NK-92 (cell line): Measurements from ENCODE around the gene APPL2.

Experiments used
- DNase-seq: peaks from one replicate; lab custom pipeline; 2025; ENCODE audit not compliant: unreplicated experiment; lab: John Stamatoyannopoulos, UW

Gene APPL2

GRCh38 chr12:105223884-105224283 lies 12.1 kb downstream of the APPL2 start:
- no peak for DNase-seq

- DNase-seq = no peak
Measured at GRCh38 chr12:105223352-105223845, 12.6 kb downstream of the APPL2 start.

GRCh38 chr12:105222726-105223351 lies 13.1 kb downstream of the APPL2 start:
- no peak for DNase-seq

DNA sequence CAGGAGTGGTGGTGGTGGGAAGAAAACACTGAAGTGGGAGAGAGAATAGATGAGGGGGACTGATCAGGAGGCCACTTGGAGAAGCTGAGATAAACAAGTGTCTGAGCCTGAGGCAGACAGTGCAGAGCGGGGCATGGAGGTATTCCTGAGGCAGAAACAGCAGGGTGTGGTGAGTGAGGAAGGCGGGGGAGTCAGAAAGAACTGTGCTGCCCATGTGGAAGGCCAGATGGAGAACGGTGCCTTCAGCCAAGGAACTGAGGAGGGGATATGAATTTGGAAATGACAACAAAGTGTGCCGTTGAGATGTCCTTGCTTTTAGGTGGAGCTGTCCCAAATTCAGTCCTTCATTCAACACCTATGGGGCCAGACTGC lies 13.7 kb downstream of the APPL2 start:
- DNase-seq = no peak

- no peak for DNase-seq
Measured at GRCh38 chr12:105221583-105222283, 14.2 kb downstream of the APPL2 start.

GRCh38 chr12:105220929-105221290 lies 15.1 kb downstream of the APPL2 start:
- DNase-seq = no peak

DNA sequence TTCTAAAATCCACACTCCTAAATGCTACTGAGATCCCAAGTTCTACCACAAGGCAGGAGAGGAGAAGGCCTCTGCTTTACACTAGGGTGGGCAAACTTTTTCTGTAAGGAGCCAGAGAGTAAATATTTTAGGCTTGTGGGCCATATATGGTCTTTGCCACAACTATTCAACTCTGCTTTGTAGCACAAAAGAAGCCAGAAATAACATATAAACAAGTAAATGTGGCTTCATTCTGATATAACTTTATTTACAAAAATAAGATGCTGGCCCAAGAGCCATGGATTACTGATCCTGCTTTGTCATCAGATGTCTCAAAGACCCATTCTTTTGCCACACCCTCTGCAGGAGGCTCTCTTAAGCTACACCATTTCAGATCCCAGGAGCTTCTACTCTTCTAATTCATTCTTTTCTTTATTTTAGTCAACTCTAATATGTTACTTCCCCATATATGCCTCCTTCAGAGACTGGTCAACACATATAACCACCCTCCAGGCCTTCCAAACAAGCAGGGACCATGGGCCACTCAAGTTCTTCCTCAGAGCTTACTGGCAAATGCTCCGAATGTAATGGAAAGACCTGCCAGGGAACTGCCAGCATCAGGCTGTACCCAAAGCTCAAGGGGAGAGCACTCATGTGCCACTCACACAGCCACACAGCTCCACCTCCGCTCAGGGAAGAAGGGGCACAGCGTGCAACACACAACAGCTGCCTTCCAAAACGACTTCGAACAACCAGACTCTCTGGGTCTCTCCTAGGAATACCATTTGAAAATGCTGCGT lies 15.6 kb downstream of the APPL2 start:
- DNase-seq = no peak

DNA sequence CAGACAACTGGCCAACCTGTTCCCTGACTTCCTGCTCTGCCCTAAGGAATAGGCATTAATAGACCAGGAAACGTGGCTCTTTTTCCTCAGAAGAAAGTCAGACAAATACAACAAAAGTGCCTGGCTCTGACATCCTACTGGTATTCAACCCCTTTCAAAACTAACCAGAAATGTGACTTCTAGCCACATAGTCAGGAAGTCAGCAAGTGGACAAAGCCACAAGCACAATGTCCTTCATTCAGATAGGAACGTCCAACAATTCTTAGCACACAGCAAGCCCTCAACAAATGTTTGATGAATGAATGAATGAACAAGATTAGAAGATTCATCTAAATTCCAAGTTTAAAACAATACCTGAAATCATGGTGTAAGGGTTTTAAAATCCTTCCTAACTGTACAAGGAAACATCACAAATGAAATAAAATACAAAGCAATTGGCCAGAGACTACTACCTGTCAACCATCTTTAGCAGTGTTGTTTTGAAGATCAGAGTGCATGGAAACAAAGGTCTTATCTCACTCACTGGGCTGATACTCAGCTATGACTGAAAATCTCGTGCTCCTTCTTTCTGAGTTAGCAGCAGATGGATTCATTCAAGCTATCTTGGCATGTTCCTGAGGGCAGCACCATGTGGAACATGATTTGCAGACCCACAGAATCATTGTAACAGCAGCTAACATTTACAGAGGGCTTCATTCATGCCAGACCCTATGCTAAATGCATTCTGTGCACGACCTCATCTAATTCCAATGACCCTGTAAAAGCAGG lies 16.5 kb downstream of the APPL2 start:
- no peak for DNase-seq

DNA sequence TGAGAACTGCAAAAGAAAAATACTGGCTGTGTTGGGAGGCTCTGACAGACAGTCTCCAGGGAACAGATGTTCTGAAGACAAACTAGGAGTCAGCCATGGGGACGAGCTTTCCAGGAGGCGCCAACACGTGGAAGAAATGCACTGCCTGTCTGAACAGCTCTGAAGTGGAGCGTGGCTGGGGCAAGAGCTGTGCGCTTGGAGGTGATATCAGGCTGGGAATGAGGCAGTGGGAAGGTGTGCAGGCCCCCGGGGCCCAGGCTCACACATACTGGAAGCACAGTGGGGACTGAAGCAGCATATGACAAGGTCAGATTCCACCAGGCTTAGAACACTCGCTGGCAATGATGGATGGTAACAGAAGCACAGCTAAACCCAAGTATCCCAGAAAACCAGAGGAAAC lies 17.5 kb downstream of the APPL2 start:
- DNase-seq = no peak

- no peak for DNase-seq
Measured at GRCh38 chr12:105214670-105215375, 21.2 kb downstream of the APPL2 start.

DNA sequence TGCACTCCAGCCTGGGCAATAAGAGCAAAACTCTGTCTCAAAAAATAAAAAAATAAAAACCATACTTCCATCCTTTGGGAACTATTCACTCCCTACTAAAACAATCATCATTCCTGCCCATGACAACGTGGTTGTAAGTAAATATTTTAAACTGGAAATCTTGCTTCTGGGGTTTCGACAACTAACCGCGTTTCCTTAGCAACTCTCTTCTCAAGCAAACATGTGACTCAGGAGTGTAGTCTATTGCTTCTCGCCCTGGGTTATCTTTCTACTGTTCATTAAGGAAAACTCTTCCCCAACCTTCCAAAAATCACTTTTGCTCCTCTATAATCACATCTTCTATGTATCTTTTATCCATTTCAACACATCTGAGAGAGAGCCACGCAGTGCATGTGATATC lies 21.8 kb downstream of the APPL2 start:
- no peak for DNase-seq

GRCh38 chr12:105212438-105212837 lies 23.5 kb downstream of the APPL2 start:
- no peak for DNase-seq

- DNase-seq = no peak
Measured at GRCh38 chr12:105209091-105209490, 26.9 kb downstream of the APPL2 start.

- DNase-seq = no peak
Measured at GRCh38 chr12:105206686-105207374, 29.1 kb downstream of the APPL2 start.

DNA sequence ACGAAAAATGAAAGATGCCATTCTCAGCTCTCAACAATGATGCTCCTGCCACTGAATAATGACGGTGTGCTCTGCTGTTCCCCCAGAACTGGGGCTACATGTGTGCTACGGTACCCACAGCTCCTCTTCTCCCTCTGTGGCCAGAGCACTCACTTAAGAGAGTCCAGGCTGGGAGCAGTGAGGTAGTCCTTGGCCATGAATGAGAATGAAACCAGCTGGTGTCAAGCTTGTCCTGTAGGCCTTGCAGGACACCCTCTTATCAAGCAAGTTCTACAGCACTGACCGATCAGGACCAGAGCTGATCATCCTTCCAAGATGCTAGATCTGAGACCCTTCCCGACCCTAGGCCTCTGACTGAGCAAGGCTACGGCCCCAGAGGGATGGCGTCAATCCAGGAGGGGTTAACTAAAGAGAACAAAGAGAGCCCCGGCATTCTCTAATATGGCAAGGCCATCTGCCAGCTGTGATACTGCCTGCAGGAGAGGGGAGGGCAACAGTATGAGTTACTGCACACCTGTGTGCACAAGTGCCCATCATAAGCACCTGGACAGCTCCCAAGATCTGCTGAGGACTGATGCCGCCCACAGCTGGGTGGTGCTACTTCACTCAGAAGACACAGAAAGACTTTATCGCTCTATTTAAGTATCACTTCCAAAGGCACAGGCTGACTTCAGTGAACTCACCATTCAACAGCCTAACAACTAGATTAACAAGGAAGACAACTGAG lies 30.5 kb downstream of the APPL2 start:
- DNase-seq = no peak

DNA sequence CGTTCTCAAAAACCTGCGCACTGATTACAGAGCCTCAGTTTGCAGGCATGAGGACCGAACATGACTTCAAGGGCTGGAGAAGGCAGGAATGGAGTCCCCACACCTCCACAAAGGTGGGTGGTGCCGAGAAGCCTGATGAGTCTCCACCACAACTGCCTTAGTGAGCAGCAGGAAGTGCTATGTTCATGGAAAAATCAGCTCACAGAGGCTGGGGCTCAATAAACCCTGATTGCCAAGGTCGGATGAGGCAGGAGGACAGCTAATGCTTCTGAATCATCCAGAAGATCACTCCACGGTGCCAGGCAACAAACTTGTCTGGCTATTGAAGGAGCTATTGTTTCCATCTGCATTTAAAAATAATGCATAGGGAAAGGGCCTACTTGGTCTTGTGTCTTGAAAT lies 31.1 kb downstream of the APPL2 start:
- DNase-seq = no peak

- DNase-seq = no peak
Measured at GRCh38 chr12:105204127-105204526, 31.8 kb downstream of the APPL2 start.

DNA sequence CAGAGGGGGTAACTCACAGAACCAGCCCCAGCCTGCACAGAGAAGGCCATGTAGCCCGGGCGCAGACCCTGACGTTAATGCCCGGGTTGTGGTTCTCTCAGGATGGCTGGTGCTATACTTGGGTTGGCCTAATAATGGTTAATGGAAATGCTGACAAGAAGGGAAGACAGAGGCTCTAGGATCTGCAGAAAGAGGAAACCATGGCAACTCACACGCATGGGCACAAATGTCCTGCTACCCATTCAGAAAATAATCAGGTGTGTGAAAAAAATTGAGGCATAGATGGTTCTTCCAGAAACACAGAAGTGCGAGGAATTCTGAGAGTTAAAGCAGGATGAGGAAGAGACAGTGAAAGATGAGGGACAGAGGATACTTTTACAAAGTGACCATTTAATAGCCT lies 33.8 kb downstream of the APPL2 start:
- DNase-seq = no peak

GRCh38 chr12:105201299-105201698 lies 34.7 kb downstream of the APPL2 start:
- DNase-seq = no peak

DNA sequence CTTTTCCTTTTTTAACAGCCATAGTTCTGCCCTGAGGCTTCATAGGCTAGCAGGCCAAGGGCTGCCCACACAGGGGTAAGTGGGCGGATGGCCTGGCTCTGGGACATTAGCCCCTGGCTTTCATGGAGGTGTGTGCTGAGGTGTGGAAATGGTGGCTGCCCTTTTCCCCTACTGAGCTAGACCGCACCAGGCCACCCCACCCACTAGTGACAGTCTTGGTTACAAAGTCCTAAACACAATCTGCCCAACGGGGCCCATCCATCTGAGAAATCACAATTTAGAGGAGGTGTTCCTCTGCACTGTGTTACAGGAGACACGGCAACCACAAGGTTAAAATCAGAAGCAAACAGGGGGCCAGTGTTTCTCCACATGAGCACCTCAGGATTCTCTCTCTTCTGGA lies 35.6 kb downstream of the APPL2 start:
- no peak for DNase-seq
